HG02884 (cell line): ENCODE results near the gene RBMS3.
"Not testable (repeated sequence)": the region's sequence is repeated elsewhere in the genome, so short reads cannot be mapped to it uniquely, and the experiment has no call there.

Experiments used
- ATAC-seq: cut with Tn5 transposase; IDR thresholded peaks from one replicate; pipeline ENCODE4 v1.9.1; 2021; ENCODE audit warnings: mild to moderate bottlenecking, moderate library complexity; ENCODE audit not compliant: unreplicated experiment

The RBMS3 gene

DNA sequence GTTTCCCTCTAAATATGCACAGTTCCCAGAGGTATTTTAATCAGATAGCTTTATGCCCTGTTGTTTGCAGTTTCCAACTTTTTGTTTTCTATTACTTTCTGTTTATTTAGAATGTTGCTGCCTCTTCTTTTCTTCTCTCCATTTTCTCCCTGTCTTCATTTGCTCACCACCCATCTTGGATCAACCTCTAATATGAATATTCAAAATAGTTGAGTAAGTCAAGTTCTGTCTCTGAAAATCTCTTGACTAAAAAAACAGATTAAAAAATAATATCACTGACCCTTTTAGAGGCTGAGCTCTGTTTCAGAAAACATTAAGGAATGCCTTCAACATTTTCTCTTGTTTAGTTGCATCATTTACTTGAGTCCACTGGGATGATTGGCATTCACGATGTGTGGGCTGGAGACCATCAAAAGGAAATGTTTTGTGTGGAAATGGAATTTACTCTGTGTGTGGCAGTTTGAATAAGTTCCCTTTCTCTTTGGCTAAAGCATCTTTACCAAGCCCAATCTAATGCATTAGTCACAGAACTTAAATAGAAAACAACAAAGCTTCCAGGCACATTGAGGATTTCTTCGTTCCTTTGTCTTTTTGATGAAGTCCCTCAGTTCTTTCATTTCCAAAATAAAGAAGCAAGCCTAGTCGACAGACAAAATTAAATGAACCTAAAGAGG is 691.6 kb downstream of the RBMS3 start:
- ATAC-seq: no peak

DNA sequence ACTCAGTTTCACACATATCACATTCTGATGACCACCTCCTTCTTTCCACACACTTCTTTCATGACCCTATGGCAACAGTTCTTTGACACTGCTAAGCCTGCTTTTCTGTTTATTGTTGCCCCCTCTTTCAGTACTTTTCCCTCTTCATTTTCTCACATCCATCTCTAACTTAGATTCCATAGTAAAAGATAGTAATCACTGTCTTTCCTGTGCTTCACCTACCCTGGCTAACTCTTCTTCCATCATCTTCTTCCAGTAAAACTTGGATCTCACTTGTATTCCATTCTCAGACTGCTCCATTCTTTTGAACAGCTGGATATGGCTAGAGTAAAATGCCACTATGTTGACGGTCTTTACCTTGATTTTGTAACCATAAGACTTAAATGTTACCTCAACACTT is 692.9 kb downstream of the RBMS3 start:
- ATAC-seq: no peak

DNA sequence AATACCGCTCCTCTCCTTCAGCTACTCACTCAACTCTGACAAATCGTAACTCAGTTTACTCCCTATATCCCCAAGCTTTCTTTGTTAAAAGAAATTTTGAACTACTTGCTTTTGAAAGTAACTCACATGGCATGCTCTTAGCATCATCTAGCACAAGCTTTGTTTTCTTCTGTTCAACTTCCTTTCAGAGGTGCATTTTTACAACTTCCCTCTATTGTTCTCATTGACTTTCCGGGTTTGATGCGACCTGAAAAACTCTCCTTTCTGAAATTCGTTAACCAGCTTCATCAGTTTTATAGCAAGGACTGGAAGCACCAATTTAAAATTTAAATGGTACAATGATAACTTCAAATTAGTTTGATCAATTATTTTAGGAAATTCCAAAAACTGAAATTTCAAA is 696.0 kb downstream of the RBMS3 start:
- ATAC-seq: no peak

GRCh38 chr3:29977360-29977759 is 696.5 kb downstream of the RBMS3 start:
- ATAC-seq: no peak

GRCh38 chr3:29978036-29978435 is 697.2 kb downstream of the RBMS3 start:
- no peak for ATAC-seq

- no peak for ATAC-seq
Measured at GRCh38 chr3:29991198-29991597, 710.3 kb downstream of the RBMS3 start.

DNA sequence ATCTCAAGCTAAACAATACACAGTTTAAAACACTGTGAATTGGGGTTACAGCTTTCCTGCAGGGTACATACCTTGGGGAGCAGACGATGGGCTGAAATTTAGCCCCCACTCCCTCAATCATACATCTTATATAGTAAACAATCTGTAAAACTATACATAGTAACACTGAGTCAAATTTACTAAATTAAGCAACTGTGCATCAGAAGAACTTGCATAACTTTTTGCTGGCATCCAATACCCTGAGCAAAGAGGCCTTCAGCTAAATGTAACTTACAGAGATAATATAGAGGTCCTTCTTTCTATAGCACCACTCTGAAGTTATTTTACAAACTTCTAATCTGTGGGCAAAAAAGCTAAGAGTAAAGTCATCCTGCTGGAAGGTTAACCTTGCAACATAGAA is 721.9 kb downstream of the RBMS3 start:
- no peak for ATAC-seq

DNA sequence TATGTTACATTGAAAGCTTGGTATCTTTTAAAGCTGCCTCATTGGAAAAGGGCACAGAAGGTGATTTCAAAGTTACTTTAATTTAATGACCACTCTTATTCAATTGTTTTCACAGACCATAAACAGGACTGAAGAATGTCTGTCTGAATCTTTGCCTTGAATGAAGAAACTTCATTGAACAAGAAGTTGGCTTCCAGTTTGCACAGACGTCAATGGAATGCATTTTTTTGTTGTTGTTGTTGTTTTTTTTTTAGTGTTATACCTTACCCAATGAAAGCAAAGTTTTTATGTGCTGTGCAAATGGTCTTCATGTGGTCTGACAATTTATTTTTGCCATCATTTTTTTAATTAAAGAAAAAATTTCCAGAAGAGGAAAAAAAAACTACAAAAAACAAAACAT is 722.9 kb downstream of the RBMS3 start:
- ATAC-seq: no peak

DNA sequence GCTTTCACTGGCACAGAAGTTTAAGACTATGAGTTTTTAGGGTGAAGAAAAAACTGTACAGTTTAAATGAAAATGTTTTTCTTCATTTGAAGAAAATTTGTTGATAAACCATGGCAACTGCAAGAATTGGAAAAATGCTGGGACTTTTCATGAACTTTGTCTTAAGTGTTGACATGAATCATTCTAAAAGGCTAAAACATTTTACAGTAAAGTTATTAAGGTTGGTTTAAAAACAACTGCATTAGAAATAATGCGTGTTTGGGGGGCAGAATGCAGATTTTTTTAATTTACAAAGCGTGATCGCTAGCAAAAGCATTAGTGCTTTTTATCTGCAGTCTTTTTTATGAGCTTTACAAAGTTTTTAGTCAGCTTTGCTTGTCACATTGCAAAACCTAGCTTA is 723.6 kb downstream of the RBMS3 start:
- no peak for ATAC-seq

- no peak for ATAC-seq
Measured at GRCh38 chr3:30006111-30006510, 725.2 kb downstream of the RBMS3 start.

- no peak for ATAC-seq
Measured at GRCh38 chr3:30007668-30008067, 726.8 kb downstream of the RBMS3 start.

DNA sequence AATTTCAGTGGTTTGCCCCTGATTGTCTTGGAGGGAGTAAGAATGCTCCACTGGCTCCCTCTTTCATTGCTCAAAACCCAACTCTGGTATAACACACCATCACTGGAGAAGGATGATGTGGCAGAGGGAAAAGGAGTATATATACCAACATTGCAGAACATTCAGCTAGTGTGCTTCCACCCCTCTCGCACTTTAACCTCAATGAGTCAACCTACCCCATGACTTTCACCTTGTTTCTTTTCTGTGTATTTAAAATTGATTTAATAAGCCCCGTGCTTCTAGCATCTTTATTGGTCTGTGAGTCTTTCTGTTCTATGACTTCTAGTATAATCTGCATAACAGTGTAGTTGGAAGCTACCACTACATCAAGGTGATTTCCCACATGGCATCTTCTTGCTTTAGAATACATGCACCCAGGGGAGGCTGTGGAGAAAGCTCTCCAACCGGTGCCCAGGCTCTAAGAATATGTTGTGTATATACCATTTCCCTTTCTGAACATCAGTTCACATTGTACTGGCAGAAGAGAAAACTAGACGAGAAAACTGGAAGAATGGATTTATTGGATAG is 730.4 kb downstream of the RBMS3 start:
- ATAC-seq: no peak

DNA sequence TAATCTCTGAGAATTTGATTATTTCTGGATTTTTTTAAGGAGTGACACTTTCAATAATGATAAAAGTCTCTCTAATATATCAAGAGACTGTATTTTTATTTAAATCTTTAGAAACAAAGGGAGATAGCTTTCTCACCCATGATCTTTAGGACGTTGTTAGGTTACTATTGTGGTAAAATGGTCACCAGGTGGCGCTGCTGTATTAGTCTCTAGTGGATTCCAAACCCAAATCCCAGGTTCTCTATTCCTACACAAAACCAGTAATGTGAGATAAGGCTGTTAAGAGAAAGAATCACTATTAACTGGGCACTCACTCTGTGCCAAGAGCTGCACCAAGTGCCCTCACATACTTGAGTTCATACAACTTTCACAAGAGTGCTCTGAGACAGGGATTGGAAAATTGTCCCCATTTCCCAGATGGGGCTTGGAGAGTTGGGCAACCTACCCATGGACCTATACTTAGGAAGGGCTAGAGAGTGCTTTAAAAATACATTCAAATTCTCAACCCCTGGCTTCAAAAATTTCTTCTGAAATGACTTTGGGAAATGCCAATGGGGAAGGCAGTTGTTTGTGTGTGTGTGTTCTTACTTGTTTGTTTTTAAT is 732.2 kb downstream of the RBMS3 start:
- no peak for ATAC-seq

DNA sequence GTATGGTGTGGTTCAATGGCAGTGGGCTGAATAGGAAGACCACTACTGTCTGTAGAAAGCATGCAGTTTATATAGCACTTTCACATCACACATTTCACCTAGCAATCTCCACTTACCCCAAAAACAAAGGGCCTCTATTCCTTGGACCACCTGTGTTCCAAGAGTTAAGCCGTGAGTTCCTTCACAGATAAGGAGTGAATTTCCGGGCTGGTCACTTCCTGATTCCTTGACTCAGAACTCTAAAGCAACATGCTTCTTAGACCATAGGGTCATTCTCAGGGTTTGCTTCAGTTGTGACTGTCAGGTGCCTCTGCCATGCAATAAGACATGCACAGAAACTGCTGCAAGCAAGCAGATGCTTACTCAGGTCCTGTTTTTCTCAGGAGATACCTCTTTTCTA is 737.0 kb downstream of the RBMS3 start:
- ATAC-seq: no peak

DNA sequence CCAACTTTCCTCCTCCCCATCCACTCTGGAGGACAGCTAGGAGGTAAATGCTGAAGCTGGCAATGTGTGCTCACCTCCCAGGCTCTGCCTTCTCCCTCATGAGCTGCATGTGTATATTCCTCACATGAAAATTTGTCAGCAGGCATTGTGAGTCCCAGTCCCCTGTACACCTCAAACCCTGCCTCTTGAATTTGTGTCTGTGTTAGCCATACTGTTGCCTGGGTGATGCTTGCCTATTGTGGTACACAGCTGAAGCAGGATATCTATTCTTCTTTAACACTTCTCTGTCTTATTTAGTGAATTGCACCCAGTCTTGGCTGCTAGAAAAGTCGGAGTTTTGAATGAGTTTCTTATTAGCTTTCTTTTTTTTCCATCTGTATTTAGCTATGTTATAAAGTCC is 739.5 kb downstream of the RBMS3 start:
- ATAC-seq: no peak

DNA sequence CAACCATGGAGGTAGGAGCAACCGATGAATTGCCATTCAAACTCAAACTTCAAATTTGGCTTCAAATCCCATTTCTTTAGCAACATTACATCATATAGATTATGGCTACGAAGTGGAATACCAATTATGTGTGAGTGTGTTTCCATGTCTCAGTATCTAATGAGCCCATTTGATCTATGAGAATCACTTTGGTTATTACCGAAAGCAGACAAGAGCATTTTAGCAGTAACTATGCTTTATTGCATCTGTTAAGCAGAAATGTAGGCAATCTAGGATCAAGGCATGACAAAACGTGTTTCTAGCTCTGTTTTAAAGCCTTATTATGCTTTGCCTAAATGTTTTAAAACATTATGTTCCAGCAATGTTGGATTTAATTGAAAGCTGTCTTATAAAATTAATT is 743.6 kb downstream of the RBMS3 start:
- ATAC-seq: no peak

GRCh38 chr3:30026851-30027250 is 746.0 kb downstream of the RBMS3 start:
- ATAC-seq: no peak

DNA sequence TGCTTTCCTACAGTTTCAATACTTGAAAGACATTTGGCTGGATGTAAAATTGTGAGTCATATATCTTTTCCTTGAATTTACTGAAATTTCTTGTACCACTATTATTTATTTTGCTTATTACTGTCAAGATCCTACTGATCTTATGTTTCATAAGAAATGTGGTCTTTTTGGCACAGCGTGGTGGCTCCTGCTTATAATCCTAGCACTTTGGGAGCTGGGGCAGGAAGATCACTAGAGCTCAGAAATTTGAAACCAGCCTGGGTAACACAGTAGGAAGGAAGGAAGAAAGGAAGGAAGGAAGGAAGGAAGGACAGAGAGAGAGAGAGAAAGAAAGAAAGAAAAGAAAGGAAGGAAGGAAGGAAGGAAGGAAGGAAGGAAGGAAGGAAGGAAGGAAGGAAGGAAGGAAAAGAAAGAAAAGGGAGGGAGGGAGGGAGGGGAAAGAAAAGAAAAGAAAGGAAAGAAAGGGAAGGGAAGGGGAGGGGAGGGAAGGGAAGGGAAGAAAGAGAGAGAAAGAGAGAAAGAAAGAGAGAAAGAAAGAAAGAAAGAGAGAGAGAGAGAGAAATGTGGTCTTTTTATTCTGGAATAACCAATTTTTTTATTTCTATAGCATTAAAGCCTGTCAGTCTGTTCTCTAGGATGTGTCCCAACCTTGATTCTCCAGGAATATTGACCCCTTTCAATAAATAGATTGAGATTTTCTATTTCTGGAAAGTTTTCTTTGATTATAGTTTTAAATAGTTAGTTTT is 753.5 kb downstream of the RBMS3 start:
- ATAC-seq: no peak

DNA sequence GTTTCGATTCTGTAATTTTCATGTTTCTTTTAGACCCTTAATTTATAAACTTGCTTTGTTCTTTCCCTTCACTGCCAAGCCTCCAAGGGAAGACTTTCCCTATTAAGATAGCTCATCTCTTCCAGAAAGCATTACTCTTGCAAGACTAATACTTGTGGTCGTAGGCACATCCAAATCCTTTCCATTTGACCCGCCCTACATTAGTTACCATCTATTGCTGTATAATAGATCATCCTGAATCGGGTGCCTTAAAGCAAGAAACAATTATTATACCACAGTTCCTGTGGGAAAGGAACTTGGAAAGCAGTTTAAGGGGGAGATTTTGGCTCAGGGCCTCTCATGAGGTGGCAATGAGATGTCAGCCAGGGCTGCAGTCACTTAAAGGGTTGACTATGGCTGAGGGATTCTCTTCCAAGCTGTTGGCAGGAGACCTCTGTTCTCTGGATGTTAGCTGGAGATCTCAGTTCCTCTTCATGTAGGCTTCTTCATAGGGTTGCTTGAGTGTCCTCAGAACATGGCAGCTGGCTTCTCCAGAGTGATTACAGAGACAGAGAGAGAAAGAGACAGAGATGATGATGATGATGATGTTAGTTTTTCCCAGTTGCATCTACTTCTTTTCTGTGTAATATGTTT is 755.2 kb downstream of the RBMS3 start:
- ATAC-seq: no peak

- no peak for ATAC-seq
Measured at GRCh38 chr3:30040126-30040525, 759.3 kb downstream of the RBMS3 start.

- not testable (repeated sequence) for ATAC-seq
Measured at GRCh38 chr3:30041481-30041880, 760.6 kb downstream of the RBMS3 start.
